Thyroid gland (tissue), 4 donors: ENCODE results near the gene NFIA. TPM values are rescaled to one million over a fixed set of nuclear protein-coding genes. Genes with fewer than 3 reads are reported as not detected.

Source experiments
- DNase-seq, 2 donors: peaks; one replicate each; pipeline ENCODE4 v3.0.0-alpha.2; 2019
- H3K27ac ChIP-seq, 3 donors: fragments of 200-600 bp; sonication (generic); 1 replicate in 2 of 3; 2 replicates in 1 of 3; pipeline ENCODE4 v1.5.1; 2016 to 2019; ENCODE audit warnings: mild to moderate bottlenecking in 1 of 3, moderate library complexity in 1 of 3
- H3K27me3 ChIP-seq: fragments of 200-600 bp; sonication (generic); one replicate; pipeline ENCODE4 v1.5.1; 2019
- H3K36me3 ChIP-seq, 2 donors: fragments of 200-600 bp; sonication (generic); one replicate each; pipeline ENCODE4 v1.5.1; 2016 to 2019
- H3K4me1 ChIP-seq, 2 donors: fragments of 200-600 bp; sonication (generic); one replicate each; pipeline ENCODE4 v1.5.1; 2017 to 2019
- H3K4me3 ChIP-seq, 3 donors: fragments of 200-600 bp; sonication (generic); replicated peaks in 1 of 3; 1 replicate in 2 of 3; 2 replicates in 1 of 3; pipeline ENCODE4 v1.5.1; 2016; ENCODE audit warnings: mild to moderate bottlenecking in 1 of 3
- H3K9me3 ChIP-seq: fragments of 200-600 bp; sonication (generic); one replicate; pipeline ENCODE4 v1.5.1; 2017
- CTCF ChIP-seq, 6 experiments: fragments of 200-600 bp in 3 of 6; fragments of 450-650 bp in 3 of 6; sonication (generic) in 3 of 6; IDR thresholded peaks; one replicate each; pipeline ENCODE4 v1.5.1; 2016 to 2019; ENCODE audit warnings: antibody characterized with exemption in 6 of 6, mild to moderate bottlenecking in 2 of 6, inconsistent platforms in 1 of 6, moderate library complexity in 1 of 6
- POLR2A ChIP-seq, 2 donors: fragments of 450-650 bp; IDR thresholded peaks; one replicate each; pipeline ENCODE4 v1.6.1; 2017; ENCODE audit warnings: antibody characterized with exemption in 2 of 2, mild to moderate bottlenecking in 2 of 2, moderate library complexity in 1 of 2
- WGBS, 2 donors: methylation state at CpG; one replicate each; pipeline ENCODE4 v1.1.5; 2017; 5-methylcytosine and 5-hydroxymethylcytosine counted together
- intact Hi-C: fragments of 100-400 bp; cut with DNase I; formaldehyde crosslinking; loops from one replicate; pipeline ENCODE4 v1.15.1; 2023
- total RNA-seq, 4 donors: library from RNA; depleted of rRNA; stranded (reverse); fragments of >200 nt; gene quantifications; one replicate each; pipeline ENCODE4 v1.2.3, GENCODE V29; 2016

Gene NFIA
- total RNA-seq, 4 donors from 2014 or later, result 105 to 149 (median 118) TPM

GRCh38 chr1:61284936-61285335, 202.6 kb downstream of the NFIA start:
- Histone ChIP-seq H3K9me3 (no peaks in the 10 kb centered on the region), H3K27me3 (no peaks in the 10 kb centered on the region), H3K4me1 (peaks cover 27 to 47% of the 10 kb centered on the region in 2 donors), H3K36me3 (no peaks in the 10 kb centered on the region), H3K4me3 (no peak overlapping the region), H3K27ac (no peak overlapping the region)
- no peak for TF ChIP-seq POLR2A (IDR thresholded peaks at IDR 0.05)
- TF ChIP-seq CTCF (IDR thresholded peaks at IDR 0.05), result no peak
- WGBS, 2 donors, result 95% methylated on average over 5 of the region's 5 CpGs
- intact Hi-C loops, result no loop called here
- DNase-seq, result no peak

GRCh38 chr1:61285371-61285885, 203.1 kb downstream of the NFIA start:
- Histone ChIP-seq H3K4me3 (no peak overlapping the region), H3K4me1 (peaks cover 26 to 48% of the 10 kb centered on the region in 2 donors), H3K9me3 (no peaks in the 10 kb centered on the region), H3K36me3 (no peaks in the 10 kb centered on the region), H3K27me3 (no peaks in the 10 kb centered on the region), H3K27ac (peak overlapping the region in 1 of 3 donors; percentile 33)
- intact Hi-C loops, result no loop called here
- WGBS, 2 donors, result 46% methylated on average over 3 of the region's 3 CpGs
- no peak for DNase-seq
- TF ChIP-seq CTCF (IDR thresholded peaks at IDR 0.05) (no peak), POLR2A (IDR thresholded peaks at IDR 0.05) (no peak)

- no peak for TF ChIP-seq POLR2A (IDR thresholded peaks at IDR 0.05)
- no peak for TF ChIP-seq CTCF (IDR thresholded peaks at IDR 0.05)
- no peak for DNase-seq
- Histone ChIP-seq H3K4me3 (no peak overlapping the region), H3K9me3 (no peaks in the 10 kb centered on the region), H3K36me3 (no peaks in the 10 kb centered on the region), H3K27me3 (no peaks in the 10 kb centered on the region), H3K27ac (peak overlapping the region in 2 of 3 donors; percentile 33 to 61), H3K4me1 (peaks cover 26 to 54% of the 10 kb centered on the region in 2 donors)
- WGBS, 2 donors, result 88 to 95% methylated on average over 2 of the region's 2 CpGs
- intact Hi-C loops, result no loop called here
Measured at GRCh38 chr1:61287014-61287413, 204.7 kb downstream of the NFIA start.

- no peaks in the 10 kb centered on the region for H3K9me3 ChIP-seq
- no peaks in the 10 kb centered on the region for H3K27me3 ChIP-seq
- intact Hi-C loops, result no loop called here
- no peak overlapping the region for H3K4me3 ChIP-seq
- no peak for TF ChIP-seq CTCF (IDR thresholded peaks at IDR 0.05)
- TF ChIP-seq POLR2A (IDR thresholded peaks at IDR 0.05), result no peak
- H3K36me3 ChIP-seq, result no peaks in the 10 kb centered on the region
- H3K4me1 ChIP-seq, result peaks cover 26 to 52% of the 10 kb centered on the region in 2 donors
- peak in 1 of 2 donors; percentile 21 for DNase-seq
- 29 to 36% methylated on average over 2 of the region's 2 CpGs for WGBS, 2 donors
- H3K27ac ChIP-seq, result peak overlapping the region in 2 of 3 donors; percentile 33 to 61
Measured at GRCh38 chr1:61287734-61288133, 205.4 kb downstream of the NFIA start.

GRCh38 chr1:61289232-61290098, 207.1 kb downstream of the NFIA start:
- TF ChIP-seq POLR2A (IDR thresholded peaks at IDR 0.05), result no peak
- no peak for TF ChIP-seq CTCF (IDR thresholded peaks at IDR 0.05)
- Histone ChIP-seq H3K4me3 (no peak overlapping the region), H3K4me1 (peaks cover 26 to 54% of the 10 kb centered on the region in 2 donors), H3K36me3 (no peaks in the 10 kb centered on the region), H3K27me3 (no peaks in the 10 kb centered on the region), H3K9me3 (no peaks in the 10 kb centered on the region), H3K27ac (no peak overlapping the region)
- DNase-seq, result no peak
- 80 to 87% methylated on average over 4 of the region's 4 CpGs for WGBS, 2 donors
- intact Hi-C loops, result no loop called here
